Heart right ventricle (tissue), 16 donors: ENCODE measurements around the gene SIVA1. TPM values are rescaled to one million over a fixed set of nuclear protein-coding genes. Genes with fewer than 3 reads are reported as not detected.

Experiments used
- ATAC-seq, 8 donors: fragments of 200-7000 bp; cut with Tn5 transposase; one replicate each; pipeline ENCODE4 v1.9.1; 2020; ENCODE audit warnings: mild to moderate bottlenecking in 8 of 8, moderate library complexity in 8 of 8, moderate number of reproducible peaks in 1 of 8
- DNase-seq, 2 donors: peaks; one replicate each; pipeline ENCODE4 v3.0.0-alpha.2; 2020
- H3K27ac ChIP-seq, 10 donors: fragments of 200-600 bp; sonication (generic) in 2 of 10; one replicate each; pipeline versions ENCODE4 v1.5.0 to v1.8.0; 2020 to 2022; ENCODE audit warnings: mild to moderate bottlenecking in 3 of 10
- H3K27me3 ChIP-seq, 7 donors: fragments of 200-600 bp; one replicate each; pipeline ENCODE4 v1.8.0; 2021 to 2022; ENCODE audit warnings: mild to moderate bottlenecking in 2 of 7
- H3K36me3 ChIP-seq, 9 donors: fragments of 200-600 bp; sonication (generic) in 1 of 9; one replicate each; pipeline versions ENCODE4 v1.5.0 to v1.8.0; 2020 to 2022; ENCODE audit warnings: mild to moderate bottlenecking in 2 of 9
- H3K4me1 ChIP-seq, 9 donors: fragments of 200-600 bp; sonication (generic) in 1 of 9; one replicate each; pipeline versions ENCODE4 v1.5.0 to v1.8.0; 2020 to 2022; ENCODE audit warnings: mild to moderate bottlenecking in 4 of 9
- H3K4me3 ChIP-seq, 10 donors: fragments of 200-600 bp; sonication (generic) in 2 of 10; one replicate each; pipeline versions ENCODE4 v1.5.0 to v1.8.0; 2020 to 2022; ENCODE audit warnings: mild to moderate bottlenecking in 7 of 10, moderate library complexity in 2 of 10
- H3K9me3 ChIP-seq, 11 donors: fragments of 200-600 bp in 10 of 11; sonication (generic) in 2 of 11; one replicate each; pipeline versions ENCODE4 v1.5.0 to v1.8.0; 2013 to 2022; ENCODE audit warnings: mild to moderate bottlenecking in 2 of 11, control low read depth in 1 of 11, moderate library complexity in 1 of 11
- CTCF ChIP-seq, 9 donors: fragments of 200-600 bp; sonication (generic) in 2 of 9; IDR thresholded peaks; one replicate each; pipeline versions ENCODE4 v1.5.0 to v1.8.0; 2021 to 2022; ENCODE audit warnings: antibody characterized with exemption in 9 of 9, mild to moderate bottlenecking in 5 of 9, moderate library complexity in 1 of 9
- WGBS, 2 donors: extraction: QIAGEN DNeasy Blood & Tissue Kit; methylation state at CpG; one replicate each; pipeline ENCODE4 v1.1.7; 2013; ENCODE audit warnings: inconsistent platforms in 1 of 2; 5-methylcytosine and 5-hydroxymethylcytosine counted together
- intact Hi-C, 10 donors: fragments of 100-400 bp; cut with DNase I; formaldehyde crosslinking; loops; one replicate each; pipeline versions ENCODE4 v1.11.1 to v1.14.2; 2022
- polyA plus RNA-seq, 2 donors: library from polyadenylated mRNA; stranded (reverse); fragments of 200-250 nt; gene quantifications; one replicate each; pipeline ENCODE4 v1.2.3, GENCODE V29; 2013
- total RNA-seq, 10 donors: library from RNA; stranded (reverse); fragmentation: NEBNext Ultra II Directional in 3 of 10; extraction: Animal tissue kit (Norgen Biotek cat#: 25700) in 3 of 10; gene quantifications; one replicate each; pipeline versions ENCODE4 v1.2.1 to v1.2.4, GENCODE V29; 2021 to 2023
- donor health status: Arrhythmogenic right ventricular cardiomyopathy.
- donor health status: ischemic (EF 13 %, LVEDD 7.1; RV severe dilation, severe dysfunction).
- donor health status: healthy with polysubstance abuse.
- donor health status: DM: no; HTN: yes; CAD: no.
- donor health status: DM: no; HTN: no; CAD: no.
- donor health status: ischemic (EF 25% LVEDD 6.9; RV normal size, moderate dysfunction).
- donor health status: ischemic (EF 25% LVEDD 5.7; RV mildly dilated, moderate dysfunction).
- donor health status: healthy.
- donor health status: DM: yes; HTN: yes; CAD: no.
- donor health status: Ischemic cardiomyopathy.
- donor health status: ischemic (EF 35%, LVEDD 5.7; RV mildly dilated, moderate dysfunction).
- donor health status: nonischemic (EF 11% LVEDD 7.7; RV severe dilation, severe dysfunction).
- donor health status: DM: yes; HTN: yes; CAD: no.
- donor health status: PGD.
- donor health status: ischemic (EF 29% LVEDD 5.4; RV normal size, mild dysfunction).
- donor health status: nonischemic (EF 23%, LVEDD 6.1; RV moderate dilation, normal function).

SIVA1 gene
- total and polyA plus RNA-seq, 12 donors = 43.3 to 203 (median 53.0) TPM

GRCh38 chr14:104802394-104803184, 49.6 kb downstream of the SIVA1 start:
- H3K4me1 ChIP-seq = peaks cover 14 to 62% (median 42%) of the 10 kb centered on the region in 9 donors
- 94 to 97% methylated on average over 19 to 20 of the region's 20 CpGs for WGBS, 2 donors
- DNase-seq = no peak

GRCh38 chr14:104803280-104803911, 50.4 kb downstream of the SIVA1 start:
- intact Hi-C loops = no loop called here
- no peaks in the 10 kb centered on the region for H3K9me3 ChIP-seq
- H3K27me3 ChIP-seq = no peaks in the 10 kb centered on the region
- no peaks in the 10 kb centered on the region for H3K36me3 ChIP-seq
- TF ChIP-seq CTCF (IDR thresholded peaks at IDR 0.05) = no peak
- H3K4me1 ChIP-seq = peaks cover 14 to 55% (median 37%) of the 10 kb centered on the region in 9 donors
- WGBS, 2 donors = 89 to 92% methylated on average over 19 of the region's 19 CpGs
- no peak overlapping the region for H3K4me3 ChIP-seq
- ATAC-seq = no peak
- no peak overlapping the region for H3K27ac ChIP-seq
- no peak for DNase-seq

More at GRCh38 chr14:104802394-104803184, 49.6 kb downstream of the SIVA1 start:
- Histone ChIP-seq H3K4me3 (no peak overlapping the region), H3K36me3 (no peaks in the 10 kb centered on the region), H3K27ac (no peak overlapping the region), H3K27me3 (no peaks in the 10 kb centered on the region), H3K9me3 (no peaks in the 10 kb centered on the region)
- intact Hi-C loops = no loop called here
- no peak for ATAC-seq
- TF ChIP-seq CTCF (IDR thresholded peaks at IDR 0.05) = no peak

GRCh38 chr14:104803912-104804410, 51.0 kb downstream of the SIVA1 start:
- Histone ChIP-seq H3K9me3 (no peaks in the 10 kb centered on the region), H3K4me3 (no peak overlapping the region), H3K36me3 (no peaks in the 10 kb centered on the region), H3K4me1 (peaks cover 14 to 55% (median 37%) of the 10 kb centered on the region in 9 donors), H3K27me3 (no peaks in the 10 kb centered on the region), H3K27ac (no peak overlapping the region)
- WGBS, 2 donors = 87 to 89% methylated on average over 15 of the region's 15 CpGs
- no peak for DNase-seq
- intact Hi-C loops = no loop called here
- TF ChIP-seq CTCF (IDR thresholded peaks at IDR 0.05) = no peak
- ATAC-seq = no peak

GRCh38 chr14:104804481-104805325, 51.8 kb downstream of the SIVA1 start:
- no peak for DNase-seq
- intact Hi-C loops = no loop called here
- Histone ChIP-seq H3K27ac (peak overlapping the region in 1 of 10 donors; percentile 59), H3K4me1 (peaks cover 8 to 49% (median 37%) of the 10 kb centered on the region in 9 donors), H3K4me3 (no peak overlapping the region), H3K36me3 (no peaks in the 10 kb centered on the region), H3K9me3 (no peaks in the 10 kb centered on the region), H3K27me3 (no peaks in the 10 kb centered on the region)
- WGBS, 2 donors = 91 to 92% methylated on average over 18 of the region's 18 CpGs
- no peak for TF ChIP-seq CTCF (IDR thresholded peaks at IDR 0.05)
- no peak for ATAC-seq
